Transverse colon (tissue), 4 donors: ENCODE results near the gene ZPBP2.

ENCODE experiments used
- EP300 ChIP-seq: sonication (generic); formaldehyde crosslinking; IDR thresholded peaks from one replicate; pipeline ENCODE4 v1.6.1; 2017; ENCODE audit warnings: antibody characterized with exemption, low read depth
- POLR2A ChIP-seq: fragments of 450-650 bp; IDR thresholded peaks from one replicate; pipeline ENCODE4 v1.6.1; 2016; ENCODE audit warnings: antibody characterized with exemption, mild to moderate bottlenecking, moderate library complexity
- POLR2AphosphoS5 ChIP-seq, 3 donors: sonication (generic); formaldehyde crosslinking; IDR thresholded peaks; one replicate each; pipeline ENCODE4 v1.6.1; 2016; ENCODE audit warnings: antibody characterized with exemption in 3 of 3
- TF ChIP-seq, protein P1 (sequence below), 5 experiments: fragments of 200-600 bp in 3 of 5; fragments of 450-650 bp in 2 of 5; sonication (generic) in 3 of 5; IDR thresholded peaks; 1 replicate in 2 of 5; 2 replicates in 3 of 5; pipeline ENCODE4 v1.5.1; 2016 to 2017; ENCODE audit warnings: antibody characterized with exemption in 5 of 5, inconsistent platforms in 3 of 5, mild to moderate bottlenecking in 2 of 5, moderate library complexity in 1 of 5

DNA sequence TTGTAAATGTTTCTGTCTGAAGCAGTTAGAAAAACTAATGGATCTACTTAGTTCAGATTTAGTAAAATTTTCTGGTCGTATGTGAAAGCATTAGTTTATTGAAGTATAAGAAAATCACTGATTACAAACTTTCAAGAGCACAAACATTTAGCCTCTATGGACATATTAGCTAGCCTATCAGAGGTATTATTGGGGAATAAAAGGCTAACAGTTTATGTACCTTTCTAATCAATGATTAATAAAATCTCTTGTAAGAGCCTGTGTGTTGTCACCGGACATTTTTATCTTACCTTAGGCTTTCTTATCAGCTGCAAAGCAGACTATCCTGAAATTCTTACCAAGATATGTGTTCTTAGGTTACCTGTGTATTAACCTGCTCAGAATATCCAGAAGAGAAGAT lies 21.2 kb downstream of the ZPBP2 start:
- TF ChIP-seq POLR2A (no peak), EP300 (no peak), POLR2AphosphoS5 (IDR thresholded peaks at IDR 0.05) (no peak)
- TF ChIP-seq, protein P1, sequence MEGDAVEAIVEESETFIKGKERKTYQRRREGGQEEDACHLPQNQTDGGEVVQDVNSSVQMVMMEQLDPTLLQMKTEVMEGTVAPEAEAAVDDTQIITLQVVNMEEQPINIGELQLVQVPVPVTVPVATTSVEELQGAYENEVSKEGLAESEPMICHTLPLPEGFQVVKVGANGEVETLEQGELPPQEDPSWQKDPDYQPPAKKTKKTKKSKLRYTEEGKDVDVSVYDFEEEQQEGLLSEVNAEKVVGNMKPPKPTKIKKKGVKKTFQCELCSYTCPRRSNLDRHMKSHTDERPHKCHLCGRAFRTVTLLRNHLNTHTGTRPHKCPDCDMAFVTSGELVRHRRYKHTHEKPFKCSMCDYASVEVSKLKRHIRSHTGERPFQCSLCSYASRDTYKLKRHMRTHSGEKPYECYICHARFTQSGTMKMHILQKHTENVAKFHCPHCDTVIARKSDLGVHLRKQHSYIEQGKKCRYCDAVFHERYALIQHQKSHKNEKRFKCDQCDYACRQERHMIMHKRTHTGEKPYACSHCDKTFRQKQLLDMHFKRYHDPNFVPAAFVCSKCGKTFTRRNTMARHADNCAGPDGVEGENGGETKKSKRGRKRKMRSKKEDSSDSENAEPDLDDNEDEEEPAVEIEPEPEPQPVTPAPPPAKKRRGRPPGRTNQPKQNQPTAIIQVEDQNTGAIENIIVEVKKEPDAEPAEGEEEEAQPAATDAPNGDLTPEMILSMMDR (IDR thresholded peaks at IDR 0.05) = no peak
